HepG2 (cell line): ENCODE measurements around the gene TTBK1. TPM values are rescaled to one million over a fixed set of nuclear protein-coding genes. Genes with fewer than 3 reads are reported as not detected.

Source experiments
- HNF4A ChIP-seq: sonication (generic); formaldehyde crosslinking; IDR thresholded peaks from 2 replicates; pipeline ENCODE4 v1.4.0; 2020; ENCODE audit warnings: missing genetic modification reagents
- KAT7 ChIP-seq: IDR thresholded peaks from 2 replicates; pipeline ENCODE4 v1.6.1; 2018; ENCODE audit warnings: borderline replicate concordance, missing compliant biosample characterization
- MEIS1 ChIP-seq: sonication (generic); formaldehyde crosslinking; IDR thresholded peaks from 2 replicates; pipeline ENCODE4 v1.9.0; 2021; ENCODE audit warnings: mild to moderate bottlenecking, missing genetic modification reagents, moderate library complexity, borderline replicate concordance
- MNT ChIP-seq: fragments of 450-650 bp; IDR thresholded peaks from 2 replicates; pipeline ENCODE4 v1.6.1; 2016
- NCOA2 ChIP-seq: sonication (generic); formaldehyde crosslinking; IDR thresholded peaks from 2 replicates; pipeline ENCODE4 v1.8.0; 2022; ENCODE audit warnings: inconsistent platforms
- NFKB2 ChIP-seq: sonication (generic); formaldehyde crosslinking; IDR thresholded peaks from 2 replicates; pipeline ENCODE4 v1.4.0; 2020; ENCODE audit warnings: missing genetic modification reagents, borderline replicate concordance
- POLR2AphosphoS2 ChIP-seq: IDR thresholded peaks from 2 replicates; pipeline ENCODE4 v1.6.1; 2011; ENCODE audit warnings: low read depth, low read length, improper control_type of control experiment
- SP4 ChIP-seq: sonication (generic); formaldehyde crosslinking; IDR thresholded peaks from 2 replicates; pipeline ENCODE4 v1.8.1; 2023; ENCODE audit warnings: mild to moderate bottlenecking, missing genetic modification reagents
- YEATS2 ChIP-seq: sonication (generic); formaldehyde crosslinking; IDR thresholded peaks from 2 replicates; pipeline ENCODE4 v1.4.0; 2020; ENCODE audit warnings: missing genetic modification reagents, borderline replicate concordance
- ZBTB46 ChIP-seq: sonication (generic); formaldehyde crosslinking; IDR thresholded peaks from 2 replicates; pipeline ENCODE4 v1.4.0; 2020; ENCODE audit warnings: mild to moderate bottlenecking, missing genetic modification reagents, borderline replicate concordance
- ZNF280B ChIP-seq: sonication (generic); formaldehyde crosslinking; IDR thresholded peaks from 2 replicates; pipeline ENCODE4 v1.5.0; 2020; ENCODE audit warnings: missing genetic modification reagents, mild to moderate bottlenecking, borderline replicate concordance
- ZNF710 ChIP-seq: sonication (generic); formaldehyde crosslinking; IDR thresholded peaks from 2 replicates; pipeline ENCODE4 v1.5.0; 2020; ENCODE audit warnings: mild to moderate bottlenecking, missing genetic modification reagents, borderline replicate concordance
- polyA plus RNA-seq, 8 experiments: library from polyadenylated mRNA; depleted of rRNA in 3 of 8; stranded (reverse) in 7 of 8; unstranded in 1 of 8; fragments of >200 nt; fragmentation: Illumina TruSeq in 4 of 8; extraction: Trizol in 4 of 8; gene quantifications; 2 replicates each; pipeline versions ENCODE4 v1.2.1 to v1.2.3, GENCODE V29; 2011 to 2016; ENCODE audit warnings: low read depth in 4 of 8, missing spikeins in 1 of 8, mixed read lengths in 1 of 8; ENCODE audit not compliant: insufficient read depth in 1 of 8
- total RNA-seq, 5 experiments: library from RNA; depleted of rRNA; stranded (reverse); fragments of >200 nt; fragmentation: Illumina TruSeq; extraction: Trizol; gene quantifications; 2 replicates each; pipeline ENCODE4 v1.2.3, GENCODE V29; 2016; ENCODE audit warnings: low read depth in 1 of 5

The TTBK1 gene
- total and polyA plus RNA-seq, 2 of the 13 experiments (the other 11 are each of a cell fraction or from before 2014, with no cell fraction given) = 0.24 to 0.33 TPM

- TF ChIP-seq YEATS2 (CRISPR knock-in tag) (no peak), POLR2AphosphoS2 (no peak), ZBTB46 (CRISPR knock-in tag) (no peak; the same call in 1 of the 2 replicates), HNF4A (CRISPR knock-in tag) (no peak), MNT (no peak), SP4 (CRISPR knock-in tag) (peak; percentile 63; the same call in 1 of the 2 replicates), NCOA2 (CRISPR knock-in tag) (0 out of 2 replicates have a peak, but pooled peaks have one; percentile 10), ZNF280B (CRISPR knock-in tag) (peak; percentile 89; the same call in 1 of the 2 replicates), NFKB2 (no peak), ZNF710 (CRISPR knock-in tag) (no peak), KAT7 (peak; percentile 67; the same call in 1 of the 2 replicates), MEIS1 (peak; percentile 81; the same call in 1 of the 2 replicates)
Measured at GRCh38 chr6:43308101-43308989, 65.1 kb downstream of the TTBK1 start, which contains the start of gene CRIP3 (continued).
